Gastroesophageal sphincter (tissue), 4 donors: Measurements from ENCODE around the gene TMEM208. TPM values are rescaled to one million over a fixed set of nuclear protein-coding genes. Genes with fewer than 3 reads are reported as not detected.

Experiments used
- ATAC-seq: fragments of 150-250 bp; one replicate; pipeline ENCODE4 v1.9.1; 2016; ENCODE audit warnings: mild to moderate bottlenecking, moderate library complexity
- H3K27ac ChIP-seq, 4 donors: fragments of 200-600 bp; sonication (generic) in 3 of 4; 1 replicate in 3 of 4; 2 replicates in 1 of 4; pipeline ENCODE4 v1.5.1; 2016 to 2019
- H3K27me3 ChIP-seq: fragments of 200-600 bp; sonication (generic); one replicate; pipeline ENCODE4 v1.5.1; 2019
- H3K36me3 ChIP-seq, 2 donors: fragments of 200-600 bp; sonication (generic); one replicate each; pipeline ENCODE4 v1.5.1; 2019; ENCODE audit warnings: control low read depth in 1 of 2
- H3K4me1 ChIP-seq, 3 donors: fragments of 200-600 bp; sonication (generic); 1 replicate in 2 of 3; 2 replicates in 1 of 3; pipeline ENCODE4 v1.5.1; 2016 to 2019; ENCODE audit warnings: control low read depth in 2 of 3
- H3K4me3 ChIP-seq, 2 donors: fragments of 200-600 bp; sonication (generic); one replicate each; pipeline ENCODE4 v1.5.1; 2019; ENCODE audit warnings: mild to moderate bottlenecking in 1 of 2, moderate library complexity in 1 of 2
- H3K9me3 ChIP-seq, 3 donors: fragments of 200-600 bp; sonication (generic); one replicate each; pipeline ENCODE4 v1.5.1; 2017 to 2019; ENCODE audit warnings: control low read depth in 2 of 3
- EP300 ChIP-seq: sonication (generic); formaldehyde crosslinking; IDR thresholded peaks from one replicate; pipeline ENCODE4 v1.6.1; 2017; ENCODE audit warnings: antibody characterized with exemption, mild to moderate bottlenecking
- POLR2A ChIP-seq, 2 donors: fragments of 450-650 bp; IDR thresholded peaks; one replicate each; pipeline ENCODE4 v1.6.1; 2017; ENCODE audit warnings: antibody characterized with exemption in 2 of 2, mild to moderate bottlenecking in 2 of 2, moderate library complexity in 1 of 2
- POLR2AphosphoS5 ChIP-seq: sonication (generic); formaldehyde crosslinking; IDR thresholded peaks from one replicate; pipeline ENCODE4 v1.6.1; 2017; ENCODE audit warnings: antibody characterized with exemption
- WGBS, 2 donors: methylation state at CpG; one replicate each; pipeline ENCODE4 v1.1.5; 2018; ENCODE audit warnings: low coverage in 1 of 2; 5-methylcytosine and 5-hydroxymethylcytosine counted together
- total RNA-seq, 4 donors: library from RNA; depleted of rRNA; stranded (reverse); fragments of >200 nt; gene quantifications; one replicate each; pipeline ENCODE4 v1.1.0, GENCODE V29; 2016
- TF ChIP-seq, protein P1 (sequence below), 4 experiments: fragments of 200-600 bp in 2 of 4; fragments of 450-650 bp in 2 of 4; sonication (generic) in 1 of 4; IDR thresholded peaks; one replicate each; pipeline ENCODE4 v1.5.1; 2017 to 2019; ENCODE audit warnings: antibody characterized with exemption in 4 of 4, mild to moderate bottlenecking in 2 of 4, moderate library complexity in 2 of 4

The TMEM208 gene
- total RNA-seq, 4 donors from 2014 or later = 15.4 to 34.7 (median 30.7) TPM

DNA sequence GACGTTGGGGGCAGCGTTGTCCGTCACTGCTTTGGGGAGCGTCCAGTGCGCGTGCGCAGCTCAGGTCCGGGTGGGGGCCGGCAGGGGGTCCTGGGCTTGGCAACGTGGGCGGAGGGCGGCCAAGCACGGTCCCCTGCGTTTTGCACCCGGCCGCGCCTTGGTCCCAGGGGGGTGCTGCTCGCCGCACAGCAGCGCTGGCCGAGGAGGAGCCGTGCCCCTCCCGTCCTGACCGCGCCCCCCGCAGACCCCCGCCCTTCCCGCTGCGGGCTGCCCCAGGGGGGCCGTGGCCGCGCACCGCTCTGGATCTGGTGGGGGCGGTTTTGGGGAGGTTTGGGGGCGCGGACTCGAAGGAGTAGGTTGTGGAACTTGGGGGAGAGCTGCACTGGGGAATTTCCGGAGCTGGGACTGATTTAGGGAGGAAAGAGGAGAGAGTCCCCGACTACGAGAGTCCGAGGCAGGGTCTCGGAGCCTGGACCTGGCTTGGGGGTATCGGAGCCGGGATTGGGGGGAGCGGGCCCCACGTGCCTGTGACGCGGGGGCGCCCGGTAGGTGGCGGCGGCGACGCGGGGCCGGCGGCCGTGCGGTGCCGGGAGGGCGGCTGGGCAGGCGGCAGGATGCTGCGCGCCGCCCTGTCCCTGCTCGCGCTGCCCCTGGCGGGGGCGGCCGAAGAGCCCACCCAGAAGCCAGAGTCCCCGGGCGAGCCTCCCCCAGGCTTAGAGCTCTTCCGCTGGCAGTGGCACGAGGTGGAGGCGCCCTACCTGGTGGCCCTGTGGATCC is 21.7 kb downstream of the TMEM208 start, which contains the start of gene SLC9A5:
Gene SLC9A5 (plus strand): TSS at position 579 of the 777 bp plus-strand sequence. CDS start 36 bp downstream, at position 615.
- Histone ChIP-seq H3K4me1 (peaks cover 0 to 57% (median 38%) of the 10 kb centered on the region in 3 donors), H3K4me3 (peak within 1 kb of the TSS; percentile 31 to 80), H3K36me3 (no peaks in the 10 kb centered on the region), H3K9me3 (no peaks in the 10 kb centered on the region), H3K27me3 (peaks cover 45% of the 10 kb centered on the region), H3K27ac (peak within 1 kb of the TSS in 3 of 4 donors; percentile 83 to 87 (median 86))
- TF ChIP-seq POLR2A (IDR thresholded peaks at IDR 0.05) = no peak
- TF ChIP-seq, protein P1, sequence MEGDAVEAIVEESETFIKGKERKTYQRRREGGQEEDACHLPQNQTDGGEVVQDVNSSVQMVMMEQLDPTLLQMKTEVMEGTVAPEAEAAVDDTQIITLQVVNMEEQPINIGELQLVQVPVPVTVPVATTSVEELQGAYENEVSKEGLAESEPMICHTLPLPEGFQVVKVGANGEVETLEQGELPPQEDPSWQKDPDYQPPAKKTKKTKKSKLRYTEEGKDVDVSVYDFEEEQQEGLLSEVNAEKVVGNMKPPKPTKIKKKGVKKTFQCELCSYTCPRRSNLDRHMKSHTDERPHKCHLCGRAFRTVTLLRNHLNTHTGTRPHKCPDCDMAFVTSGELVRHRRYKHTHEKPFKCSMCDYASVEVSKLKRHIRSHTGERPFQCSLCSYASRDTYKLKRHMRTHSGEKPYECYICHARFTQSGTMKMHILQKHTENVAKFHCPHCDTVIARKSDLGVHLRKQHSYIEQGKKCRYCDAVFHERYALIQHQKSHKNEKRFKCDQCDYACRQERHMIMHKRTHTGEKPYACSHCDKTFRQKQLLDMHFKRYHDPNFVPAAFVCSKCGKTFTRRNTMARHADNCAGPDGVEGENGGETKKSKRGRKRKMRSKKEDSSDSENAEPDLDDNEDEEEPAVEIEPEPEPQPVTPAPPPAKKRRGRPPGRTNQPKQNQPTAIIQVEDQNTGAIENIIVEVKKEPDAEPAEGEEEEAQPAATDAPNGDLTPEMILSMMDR (IDR thresholded peaks at IDR 0.05) = peak in 3 of 4 experiments; percentile 32 to 41 (median 36)
- ATAC-seq = no peak
- whole genome bisulfite sequencing, 2 donors = 0% methylated on average over 1 to 3 of the region's 75 CpGs

DNA sequence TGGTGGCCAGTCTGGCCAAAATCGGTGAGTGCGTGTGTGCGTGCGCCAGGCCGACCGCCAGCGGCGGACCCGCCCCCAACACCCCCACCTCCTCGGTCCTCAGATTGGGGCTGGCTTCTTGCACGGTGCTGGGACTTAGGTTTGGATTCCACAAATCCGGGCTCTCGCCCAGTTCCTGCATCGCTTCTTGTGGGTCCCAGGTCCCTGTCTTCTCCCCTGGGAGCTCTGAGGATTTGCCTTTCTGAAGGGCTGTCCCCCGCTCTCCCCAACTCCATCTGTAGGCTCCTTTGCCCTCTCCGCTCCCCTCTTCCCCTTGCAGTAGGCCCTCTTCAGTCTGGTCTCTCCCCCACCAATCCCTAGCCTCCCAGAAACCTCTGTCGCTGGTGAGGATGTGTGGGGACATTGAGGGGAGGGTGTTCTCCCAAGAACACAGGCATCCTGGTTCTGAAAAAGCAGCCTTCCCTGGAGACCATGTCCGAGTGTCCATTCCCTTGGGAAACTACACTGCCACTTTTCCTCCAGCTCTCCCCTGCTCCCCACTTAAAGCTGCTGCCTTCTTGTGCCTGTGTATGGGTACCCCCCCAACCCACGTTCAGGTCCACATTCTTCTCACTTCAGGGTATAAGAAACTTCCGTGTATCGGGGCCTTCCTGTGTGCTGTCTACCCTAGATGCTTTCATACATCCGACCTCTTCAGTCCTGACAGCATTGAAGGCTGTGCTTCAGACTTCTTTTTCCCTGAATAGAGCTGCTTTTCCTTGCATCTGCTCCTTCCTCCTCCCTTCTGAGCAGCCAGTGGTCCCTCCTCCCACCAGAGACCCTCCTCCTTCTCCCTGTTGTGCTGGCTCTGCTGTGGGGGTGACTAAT is 22.5 kb downstream of the TMEM208 start:
- peaks cover 50% of the 10 kb centered on the region for H3K27me3 ChIP-seq
- 34 to 41% methylated on average over 3 to 10 of the region's 22 CpGs for WGBS, 2 donors
- no peak overlapping the region for H3K27ac ChIP-seq
- no peak for ATAC-seq
- H3K4me1 ChIP-seq = peaks cover 0 to 48% (median 31%) of the 10 kb centered on the region in 3 donors
- H3K9me3 ChIP-seq = no peaks in the 10 kb centered on the region
- TF ChIP-seq POLR2AphosphoS5 = no peak
- TF ChIP-seq, protein P1 (IDR thresholded peaks at IDR 0.05) = no peak
- no peak for TF ChIP-seq POLR2A (IDR thresholded peaks at IDR 0.05)
- TF ChIP-seq EP300 = no peak
- H3K36me3 ChIP-seq = no peaks in the 10 kb centered on the region
- peak overlapping the region; percentile 31 to 80 for H3K4me3 ChIP-seq

DNA sequence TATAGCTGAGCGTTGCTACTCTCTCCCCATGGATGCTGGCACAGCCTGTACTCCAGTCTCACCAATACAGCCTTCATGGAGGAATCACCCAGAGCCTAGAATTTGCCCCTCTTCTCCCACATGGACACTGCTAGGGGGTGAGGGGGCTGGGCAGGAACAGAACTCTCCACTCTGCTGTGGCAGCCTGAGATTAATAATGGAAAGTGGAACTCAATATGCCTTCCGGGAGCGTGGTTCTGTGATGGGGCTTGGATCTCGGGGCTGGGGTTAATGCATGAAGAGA is 23.1 kb downstream of the TMEM208 start:
- H3K4me3 ChIP-seq = no peak overlapping the region
- TF ChIP-seq POLR2A (IDR thresholded peaks at IDR 0.05) (no peak), POLR2AphosphoS5 (no peak), EP300 (no peak)
- TF ChIP-seq, protein P1 (IDR thresholded peaks at IDR 0.05) = no peak
- no peak overlapping the region for H3K27ac ChIP-seq
- no peaks in the 10 kb centered on the region for H3K36me3 ChIP-seq
- no peak for ATAC-seq
- 42% methylated on average over 4 of the region's 4 CpGs; no CpG with 5 or more reads in 1 of the 2 donors for WGBS, 2 donors
- peaks cover 56% of the 10 kb centered on the region for H3K27me3 ChIP-seq
- H3K9me3 ChIP-seq = no peaks in the 10 kb centered on the region
- peaks cover 0 to 43% (median 25%) of the 10 kb centered on the region in 3 donors for H3K4me1 ChIP-seq

DNA sequence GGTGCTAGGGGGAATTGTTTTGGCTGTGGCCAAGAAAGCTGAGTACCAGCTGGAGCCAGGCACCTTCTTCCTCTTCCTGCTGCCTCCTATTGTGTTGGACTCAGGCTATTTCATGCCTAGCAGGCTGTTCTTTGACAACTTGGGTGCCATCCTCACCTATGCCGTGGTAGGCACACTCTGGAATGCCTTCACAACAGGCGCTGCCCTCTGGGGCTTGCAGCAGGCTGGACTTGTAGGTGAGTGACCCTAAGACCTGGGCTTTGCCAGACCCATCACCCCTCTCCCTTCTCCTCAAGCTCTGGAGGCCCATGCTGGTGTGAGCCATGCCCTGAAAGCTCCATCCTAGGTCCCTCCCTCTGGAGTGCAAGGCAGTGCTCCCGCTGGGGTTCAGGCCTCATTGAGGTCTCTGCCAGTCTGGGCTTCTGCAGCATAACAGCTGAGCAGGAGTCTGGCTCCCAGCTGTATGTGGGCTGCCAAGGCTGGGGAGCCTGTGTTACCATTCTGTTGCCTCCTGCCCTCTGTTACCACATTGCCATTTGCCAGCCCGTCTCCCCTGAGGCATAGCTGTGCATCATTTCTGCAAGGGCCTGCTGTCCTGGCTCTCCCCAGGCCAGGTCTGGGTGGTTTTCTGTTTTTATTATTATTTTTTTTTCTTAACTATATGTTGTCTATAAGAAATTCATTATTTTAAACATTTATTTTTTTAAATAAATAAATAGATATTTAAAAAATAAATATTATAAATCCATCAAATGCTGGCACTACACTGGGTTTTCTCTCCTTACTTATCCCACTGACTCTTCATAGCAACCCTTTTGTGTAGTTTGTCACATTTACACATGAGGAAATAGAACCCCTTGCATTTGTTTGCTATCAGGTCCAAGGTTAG is 25.9 kb downstream of the TMEM208 start:
- WGBS, 2 donors = 100% methylated on average over 1 of the region's 4 CpGs; no CpG with 5 or more reads in 1 of the 2 donors
- H3K27ac ChIP-seq = no peak overlapping the region
- H3K4me3 ChIP-seq = no peak overlapping the region
- H3K9me3 ChIP-seq = no peaks in the 10 kb centered on the region
- peaks cover 0 to 17% (median 13%) of the 10 kb centered on the region in 3 donors for H3K4me1 ChIP-seq
- H3K36me3 ChIP-seq = no peaks in the 10 kb centered on the region
- TF ChIP-seq POLR2A (IDR thresholded peaks at IDR 0.05) = no peak
- no peak for ATAC-seq
- peaks cover 69% of the 10 kb centered on the region for H3K27me3 ChIP-seq
